HG03521 (cell line): Measurements from ENCODE around the gene SPPL3.

Experiments
- ATAC-seq: cut with Tn5 transposase; IDR thresholded peaks from one replicate; pipeline ENCODE4 v1.9.1; 2021; ENCODE audit warnings: mild to moderate bottlenecking, moderate library complexity; ENCODE audit not compliant: unreplicated experiment

The SPPL3 gene

GRCh38 chr12:120879102-120879501, 25.1 kb downstream of the SPPL3 start:
- no peak for ATAC-seq

GRCh38 chr12:120874547-120875245, 29.5 kb downstream of the SPPL3 start:
- no peak for ATAC-seq

- ATAC-seq: no peak
Observed at GRCh38 chr12:120873226-120873625, 30.9 kb downstream of the SPPL3 start.

GRCh38 chr12:120872487-120872886, 31.7 kb downstream of the SPPL3 start:
- ATAC-seq: no peak

- ATAC-seq: no peak
Observed at GRCh38 chr12:120870415-120870814, 33.7 kb downstream of the SPPL3 start.

GRCh38 chr12:120869376-120869775, 34.8 kb downstream of the SPPL3 start:
- ATAC-seq: no peak

- no peak for ATAC-seq
Observed at GRCh38 chr12:120866108-120866507, 38.0 kb downstream of the SPPL3 start.

GRCh38 chr12:120865098-120865497, 39.1 kb downstream of the SPPL3 start:
- no peak for ATAC-seq

- no peak for ATAC-seq
Observed at GRCh38 chr12:120862664-120863063, 41.5 kb downstream of the SPPL3 start.

- ATAC-seq: no peak
Observed at GRCh38 chr12:120861074-120861795, 42.9 kb downstream of the SPPL3 start.

- no peak for ATAC-seq
Observed at GRCh38 chr12:120858306-120859088, 45.7 kb downstream of the SPPL3 start.

- no peak for ATAC-seq
Observed at GRCh38 chr12:120856980-120857379, 47.2 kb downstream of the SPPL3 start.

GRCh38 chr12:120855823-120856588, 48.2 kb downstream of the SPPL3 start:
- no peak for ATAC-seq

- no peak for ATAC-seq
Observed at GRCh38 chr12:120854804-120855203, 49.4 kb downstream of the SPPL3 start.

- ATAC-seq: no peak
Observed at GRCh38 chr12:120853188-120853587, 51.0 kb downstream of the SPPL3 start.

GRCh38 chr12:120851944-120852343, 52.2 kb downstream of the SPPL3 start:
- ATAC-seq: no peak

- ATAC-seq: peak; percentile 35
Observed at GRCh38 chr12:120851444-120851843, 52.7 kb downstream of the SPPL3 start.

- no peak for ATAC-seq
Observed at GRCh38 chr12:120849765-120850164, 54.4 kb downstream of the SPPL3 start.

GRCh38 chr12:120847814-120848213, 56.3 kb downstream of the SPPL3 start:
- peak; percentile 57 for ATAC-seq

GRCh38 chr12:120847392-120847791, 56.8 kb downstream of the SPPL3 start:
- peak; percentile 29 for ATAC-seq

GRCh38 chr12:120846721-120847120, 57.4 kb downstream of the SPPL3 start:
- ATAC-seq: no peak
